Smooth muscle cell (in vitro differentiated cells): ENCODE measurements around the gene SLC35F3. TPM values are rescaled to one million over a fixed set of nuclear protein-coding genes. Genes with fewer than 3 reads are reported as not detected.

Experiments
- DNase-seq: peaks from one replicate; lab custom pipeline; 2025; ENCODE audit not compliant: unreplicated experiment; lab: John Stamatoyannopoulos, UW
- H2AFZ ChIP-seq: fragments of 200-600 bp; sonication (generic); 2 replicates; pipeline ENCODE4 v1.6.0; 2016; ENCODE audit warnings: antibody characterized with exemption, low read depth, mild to moderate bottlenecking
- H3F3A ChIP-seq: fragments of 200-600 bp; sonication (generic); 2 replicates; pipeline ENCODE4 v1.6.0; 2017; ENCODE audit warnings: antibody characterized with exemption, low read depth
- H3K27ac ChIP-seq: fragments of 200-600 bp; sonication (generic); 2 replicates; pipeline ENCODE4 v1.5.1; 2016; ENCODE audit warnings: low read depth, mild to moderate bottlenecking
- H3K27me3 ChIP-seq: fragments of 200-600 bp; sonication (generic); 2 replicates; pipeline ENCODE4 v1.6.1; 2016; ENCODE audit warnings: low read depth, mild to moderate bottlenecking
- H3K36me3 ChIP-seq: fragments of 200-600 bp; sonication (generic); 2 replicates; pipeline ENCODE4 v1.5.1; 2016; ENCODE audit warnings: low read depth
- H3K4me1 ChIP-seq: fragments of 200-600 bp; sonication (generic); 2 replicates; pipeline ENCODE4 v1.5.1; 2016; ENCODE audit warnings: low read depth
- H3K4me2 ChIP-seq: fragments of 200-600 bp; sonication (generic); 2 replicates; pipeline ENCODE4 v1.6.0; 2016; ENCODE audit warnings: mild to moderate bottlenecking
- H3K4me3 ChIP-seq: fragments of 200-600 bp; sonication (generic); 2 replicates; pipeline ENCODE4 v1.5.1; 2016; ENCODE audit warnings: mild to moderate bottlenecking
- H3K79me2 ChIP-seq: fragments of 200-600 bp; sonication (generic); 2 replicates; pipeline ENCODE4 v1.6.0; 2016; ENCODE audit warnings: low read depth, mild to moderate bottlenecking
- H3K9ac ChIP-seq: fragments of 200-600 bp; sonication (generic); 2 replicates; pipeline ENCODE4 v1.6.0; 2016; ENCODE audit warnings: low read depth
- H3K9me3 ChIP-seq: fragments of 200-600 bp; sonication (generic); replicated peaks from 2 replicates; pipeline ENCODE4 v1.5.1; 2016; ENCODE audit warnings: low read depth
- H4K20me1 ChIP-seq: fragments of 200-600 bp; sonication (generic); 2 replicates; pipeline ENCODE4 v1.6.0; 2016; ENCODE audit warnings: low read depth
- CTCF ChIP-seq: fragments of 200-600 bp; sonication (generic); IDR thresholded peaks from 2 replicates; pipeline ENCODE4 v1.5.1; 2017; ENCODE audit warnings: borderline replicate concordance, mild to moderate bottlenecking, antibody characterized with exemption; ENCODE audit not compliant: insufficient read depth, poor library complexity, severe bottlenecking
- WGBS: methylation state at CpG from one replicate; pipeline ENCODE4 v1.1.7; 2016; ENCODE audit warnings: low lambda C conversion rate; 5-methylcytosine and 5-hydroxymethylcytosine counted together
- polyA plus RNA-seq: library from polyadenylated mRNA; unstranded; fragments of >200 nt; fragmentation: Nextera tagmentation; extraction: Ambion mirVana; gene quantifications from 2 replicates; pipeline ENCODE4 v1.2.1, GENCODE V29; 2016
- total RNA-seq: library from RNA; depleted of rRNA; stranded (reverse); fragments of >200 nt; gene quantifications from 2 replicates; pipeline ENCODE4 v1.2.3, GENCODE V29; 2014

Gene SLC35F3
- total and polyA plus RNA-seq, 2 experiments from 2014 or later: 0.31 to 0.66 TPM

GRCh38 chr1:233998891-233999290 lies 94.4 kb downstream of the SLC35F3 start:
- Histone ChIP-seq H3K27me3 (no peaks in the 10 kb centered on the region), H3K9me3 (no peaks in the 10 kb centered on the region), H3K9ac (no peak overlapping the region), H3F3A (no peaks in the 10 kb centered on the region), H3K27ac (no peak overlapping the region), H3K36me3 (no peaks in the 10 kb centered on the region), H3K4me2 (no peak overlapping the region), H3K79me2 (no peaks in the 10 kb centered on the region), H4K20me1 (no peaks in the 10 kb centered on the region), H3K4me1 (peaks cover 14% of the 10 kb centered on the region), H2AFZ (no peak overlapping the region), H3K4me3 (no peak overlapping the region)
- DNase-seq: no peak
- no peak for TF ChIP-seq CTCF
- WGBS: 75% methylated on average over 6 of the region's 6 CpGs

GRCh38 chr1:234000557-234001041 lies 96.1 kb downstream of the SLC35F3 start:
- Histone ChIP-seq H3F3A (no peaks in the 10 kb centered on the region), H3K27ac (no peak overlapping the region), H3K79me2 (no peaks in the 10 kb centered on the region), H3K9ac (no peak overlapping the region), H3K4me2 (no peak overlapping the region), H3K4me1 (peaks cover 14% of the 10 kb centered on the region), H3K9me3 (no peaks in the 10 kb centered on the region), H3K36me3 (no peaks in the 10 kb centered on the region), H4K20me1 (no peaks in the 10 kb centered on the region), H3K4me3 (no peak overlapping the region), H3K27me3 (peaks cover 12% of the 10 kb centered on the region), H2AFZ (no peak overlapping the region)
- DNase-seq: no peak
- WGBS: 58% methylated on average over 5 of the region's 5 CpGs
- no peak for TF ChIP-seq CTCF

GRCh38 chr1:234001817-234002216 lies 97.3 kb downstream of the SLC35F3 start:
- Histone ChIP-seq H2AFZ (no peak overlapping the region), H3K79me2 (no peaks in the 10 kb centered on the region), H4K20me1 (no peaks in the 10 kb centered on the region), H3K9ac (no peak overlapping the region), H3K27ac (no peak overlapping the region), H3K36me3 (no peaks in the 10 kb centered on the region), H3K4me3 (no peak overlapping the region), H3K4me1 (peaks cover 14% of the 10 kb centered on the region), H3K9me3 (no peaks in the 10 kb centered on the region), H3K4me2 (no peak overlapping the region), H3K27me3 (peaks cover 16% of the 10 kb centered on the region), H3F3A (no peaks in the 10 kb centered on the region)
- DNase-seq: no peak
- TF ChIP-seq CTCF: no peak

GRCh38 chr1:234004591-234004990 lies 100.1 kb downstream of the SLC35F3 start:
- no peaks in the 10 kb centered on the region for H3F3A ChIP-seq
- no peak overlapping the region for H3K9ac ChIP-seq
- H3K4me2 ChIP-seq: no peak overlapping the region
- peaks cover 16% of the 10 kb centered on the region for H3K27me3 ChIP-seq
- H3K79me2 ChIP-seq: no peaks in the 10 kb centered on the region
- H4K20me1 ChIP-seq: no peaks in the 10 kb centered on the region
- no peaks in the 10 kb centered on the region for H3K9me3 ChIP-seq
- H3K27ac ChIP-seq: no peak overlapping the region
- H3K4me3 ChIP-seq: no peak overlapping the region
- H2AFZ ChIP-seq: no peak overlapping the region
- H3K36me3 ChIP-seq: no peaks in the 10 kb centered on the region
- DNase-seq: no peak
- TF ChIP-seq CTCF: no peak
- peaks cover 6% of the 10 kb centered on the region for H3K4me1 ChIP-seq
